Progenitor cell of endocrine pancreas (in vitro differentiated cells): Measurements from ENCODE around the gene PPFIA3. TPM values are rescaled to one million over a fixed set of nuclear protein-coding genes. Genes with fewer than 3 reads are reported as not detected.

ENCODE experiments used
- DNase-seq: peaks from one replicate; pipeline ENCODE4 v3.0.0; 2021; ENCODE audit warnings: low spot score; ENCODE audit not compliant: unreplicated experiment
- H3K27ac Mint-ChIP-seq: 2 replicates; pipeline ENCODE4 v1.8.0; 2021; ENCODE audit warnings: mild to moderate bottlenecking, moderate library complexity, mixed read lengths
- H3K27me3 Mint-ChIP-seq: 2 replicates; pipeline ENCODE4 v1.8.0; 2021; ENCODE audit warnings: mixed read lengths
- H3K36me3 Mint-ChIP-seq: 2 replicates; pipeline ENCODE4 v1.8.0; 2022; ENCODE audit warnings: mixed read lengths; ENCODE audit not compliant: insufficient read depth
- H3K4me1 Mint-ChIP-seq: 2 replicates; pipeline ENCODE4 v1.8.0; 2021; ENCODE audit warnings: low read depth, mixed read lengths
- H3K4me3 Mint-ChIP-seq: 2 replicates; pipeline ENCODE4 v1.8.0; 2021; ENCODE audit warnings: low read depth, mild to moderate bottlenecking, moderate library complexity, mixed read lengths
- H3K9me3 Mint-ChIP-seq: 2 replicates; pipeline ENCODE4 v1.8.0; 2021; ENCODE audit warnings: low read depth, mixed read lengths
- total RNA-seq: library from RNA; stranded (reverse); gene quantifications from 2 replicates; pipeline ENCODE4 v1.2.1, GENCODE V29; 2021
- TF ChIP-seq, protein P1 (sequence below): fragments of 200-600 bp; sonication (generic); IDR thresholded peaks from one replicate; pipeline ENCODE4 v1.5.0; 2021; ENCODE audit warnings: antibody characterized with exemption, mild to moderate bottlenecking; ENCODE audit not compliant: unreplicated experiment

PPFIA3 gene
- total RNA-seq, 1 donor from 2014 or later: 6.7 TPM

- H3K27ac Mint-ChIP-seq: no peak overlapping the region
- no peak overlapping the region for H3K4me3 Mint-ChIP-seq
Measured at GRCh38 chr19:49110567-49110966, 8.8 kb upstream of the PPFIA3 start.

DNA sequence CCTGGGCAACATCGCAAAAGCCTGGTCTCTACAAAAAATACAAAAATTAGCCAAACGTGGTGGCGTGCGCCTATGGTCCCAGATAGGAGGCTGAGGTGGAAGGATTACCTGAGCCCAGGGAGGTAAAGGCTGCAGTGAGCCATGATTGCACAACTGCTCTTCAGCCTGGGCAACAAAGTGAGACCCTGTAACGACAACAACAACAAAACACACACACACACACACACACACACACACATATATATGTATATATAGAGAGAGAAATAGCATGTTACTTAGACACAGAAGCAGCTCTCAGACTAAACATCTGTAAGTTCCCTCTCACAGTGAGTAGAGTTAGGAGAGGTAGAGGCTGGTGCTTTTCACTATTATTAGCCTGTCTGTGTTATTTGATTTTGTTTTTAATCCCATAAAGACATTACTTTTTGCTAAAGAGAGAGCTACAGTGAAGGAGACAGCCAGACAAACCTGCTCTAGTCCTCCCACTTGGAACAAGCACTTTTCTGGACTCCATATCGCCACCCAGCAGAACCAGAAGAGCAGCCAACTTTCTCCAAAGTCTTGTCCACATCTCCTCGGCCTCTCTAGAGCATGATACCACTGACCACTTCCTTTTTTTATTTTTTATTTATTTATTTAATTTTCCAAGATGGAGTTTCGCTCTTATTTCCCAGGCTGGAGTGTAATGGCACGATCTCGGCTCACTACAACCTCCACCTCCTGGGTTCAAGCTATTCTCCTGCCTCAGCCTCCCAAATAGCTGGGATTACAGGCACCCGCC is 7.9 kb upstream of the PPFIA3 start:
- Mint-ChIP-seq H3K4me1 (peaks cover 7% of the 10 kb centered on the region), H3K9me3 (no peaks in the 10 kb centered on the region), H3K36me3 (peaks cover 14% of the 10 kb centered on the region), H3K27me3 (no peaks in the 10 kb centered on the region), H3K27ac (no peak overlapping the region), H3K4me3 (no peak overlapping the region)
- TF ChIP-seq, protein P1, sequence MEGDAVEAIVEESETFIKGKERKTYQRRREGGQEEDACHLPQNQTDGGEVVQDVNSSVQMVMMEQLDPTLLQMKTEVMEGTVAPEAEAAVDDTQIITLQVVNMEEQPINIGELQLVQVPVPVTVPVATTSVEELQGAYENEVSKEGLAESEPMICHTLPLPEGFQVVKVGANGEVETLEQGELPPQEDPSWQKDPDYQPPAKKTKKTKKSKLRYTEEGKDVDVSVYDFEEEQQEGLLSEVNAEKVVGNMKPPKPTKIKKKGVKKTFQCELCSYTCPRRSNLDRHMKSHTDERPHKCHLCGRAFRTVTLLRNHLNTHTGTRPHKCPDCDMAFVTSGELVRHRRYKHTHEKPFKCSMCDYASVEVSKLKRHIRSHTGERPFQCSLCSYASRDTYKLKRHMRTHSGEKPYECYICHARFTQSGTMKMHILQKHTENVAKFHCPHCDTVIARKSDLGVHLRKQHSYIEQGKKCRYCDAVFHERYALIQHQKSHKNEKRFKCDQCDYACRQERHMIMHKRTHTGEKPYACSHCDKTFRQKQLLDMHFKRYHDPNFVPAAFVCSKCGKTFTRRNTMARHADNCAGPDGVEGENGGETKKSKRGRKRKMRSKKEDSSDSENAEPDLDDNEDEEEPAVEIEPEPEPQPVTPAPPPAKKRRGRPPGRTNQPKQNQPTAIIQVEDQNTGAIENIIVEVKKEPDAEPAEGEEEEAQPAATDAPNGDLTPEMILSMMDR: no peak
- DNase-seq: no peak

More at GRCh38 chr19:49110567-49110966, 8.8 kb upstream of the PPFIA3 start:
- Mint-ChIP-seq H3K27me3 (no peaks in the 10 kb centered on the region), H3K4me1 (peaks cover 7% of the 10 kb centered on the region), H3K9me3 (no peaks in the 10 kb centered on the region), H3K36me3 (peaks cover 16% of the 10 kb centered on the region)
- DNase-seq: no peak
- TF ChIP-seq, protein P1: no peak

DNA sequence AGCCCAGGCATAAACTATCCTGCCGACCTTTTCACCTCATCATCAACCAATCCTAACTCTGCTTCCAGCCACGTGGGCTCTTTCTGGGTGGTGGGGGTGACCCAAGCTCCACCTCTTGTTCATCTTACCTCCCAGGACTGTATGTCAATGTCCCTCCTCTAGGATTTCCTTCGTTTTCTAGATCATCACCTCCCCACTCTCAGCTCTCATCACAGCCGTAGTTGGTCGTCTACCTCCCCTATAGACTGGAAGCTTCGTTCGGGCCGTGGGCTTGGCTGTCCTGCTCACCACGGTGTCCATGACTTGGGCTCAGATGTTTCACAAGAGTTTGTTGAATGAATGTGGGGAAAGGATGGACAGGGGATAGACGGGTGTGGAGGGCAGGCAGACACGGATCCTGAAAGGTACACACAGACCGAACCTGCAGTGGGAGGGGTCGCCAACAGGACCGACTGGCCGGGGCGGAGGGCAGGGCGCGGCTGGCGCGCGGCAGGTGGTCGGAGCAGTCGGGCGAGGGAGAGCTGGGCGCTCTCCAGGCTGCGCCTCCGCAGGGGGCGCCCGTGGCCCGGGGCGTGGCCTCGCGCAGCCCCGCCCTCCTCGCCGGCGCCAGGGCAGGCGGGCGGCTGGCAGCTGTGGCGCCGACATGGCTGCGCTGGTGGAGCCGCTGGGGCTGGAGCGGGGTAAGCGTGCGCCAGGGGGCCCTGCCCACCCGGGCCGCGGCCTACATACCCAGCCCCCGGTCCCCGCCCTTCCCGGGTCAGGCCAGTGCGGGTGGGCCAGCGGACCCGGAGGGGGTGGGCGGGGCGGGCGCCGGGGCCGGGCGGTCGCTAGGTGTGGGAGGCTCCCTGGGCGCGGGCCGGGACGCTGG is 5.3 kb upstream of the PPFIA3 start, which contains the start of gene LIN7B:
Gene LIN7B (plus strand): TSS at position 609 of the 868 bp plus-strand sequence. CDS start 35 bp downstream, at position 644.
- Mint-ChIP-seq H3K36me3 (peaks cover under 1% of the 10 kb centered on the region), H3K4me1 (peaks cover 11% of the 10 kb centered on the region), H3K27me3 (no peaks in the 10 kb centered on the region), H3K27ac (peak within 1 kb of the TSS; percentile 76), H3K9me3 (no peaks in the 10 kb centered on the region), H3K4me3 (peak within 1 kb of the TSS; percentile 83)
- TF ChIP-seq, protein P1: peak; percentile 60
- peak; percentile 76 for DNase-seq

DNA sequence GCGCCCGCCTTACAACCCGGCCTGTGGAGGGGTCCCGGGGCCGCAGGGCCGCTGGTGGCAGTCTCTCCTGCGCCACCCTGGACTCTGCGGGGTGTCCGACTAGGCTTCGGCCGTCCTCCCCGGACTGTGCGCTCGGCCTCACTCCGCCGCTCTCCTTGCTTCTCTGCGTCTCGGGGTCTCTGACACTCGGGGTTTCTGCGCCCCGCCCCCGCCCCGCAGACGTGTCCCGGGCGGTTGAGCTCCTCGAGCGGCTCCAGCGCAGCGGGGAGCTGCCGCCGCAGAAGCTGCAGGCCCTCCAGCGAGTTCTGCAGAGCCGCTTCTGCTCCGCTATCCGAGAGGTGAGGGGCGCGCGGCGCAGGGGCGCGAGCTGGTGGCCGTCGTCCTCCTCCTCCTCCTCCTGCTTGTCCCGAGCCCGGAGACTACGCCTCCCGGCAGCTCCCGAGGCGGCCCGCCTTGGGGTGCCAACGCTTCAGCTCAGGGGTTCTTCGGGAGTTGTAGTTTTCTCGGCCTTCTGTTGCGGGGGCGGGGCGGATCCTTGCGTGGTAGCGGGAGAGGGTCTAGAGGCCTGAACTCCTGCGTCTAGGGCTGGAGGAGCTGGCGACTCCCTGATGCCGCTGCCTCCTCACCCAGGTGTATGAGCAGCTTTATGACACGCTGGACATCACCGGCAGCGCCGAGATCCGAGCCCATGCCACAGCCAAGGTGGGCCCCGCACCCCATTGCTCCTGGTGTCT is 4.5 kb upstream of the PPFIA3 start:
- Mint-ChIP-seq H3K4me3 (peak overlapping the region; percentile 75), H3K4me1 (peaks cover 11% of the 10 kb centered on the region), H3K9me3 (no peaks in the 10 kb centered on the region), H3K27ac (no peak overlapping the region), H3K36me3 (no peaks in the 10 kb centered on the region), H3K27me3 (peaks cover under 1% of the 10 kb centered on the region)
- DNase-seq: peak; percentile 56
- TF ChIP-seq, protein P1: no peak
